Measurements from ENCODE around the gene MON1B. TPM values are rescaled to one million over a fixed set of nuclear protein-coding genes. Genes with fewer than 3 reads are reported as not detected.
A peak's percentile ranks its signal among the peaks of the same experiment; 100 is the strongest.
"Not testable (repeated sequence)": the region's sequence is repeated elsewhere in the genome, so short reads cannot be mapped to it uniquely, and the experiment has no call there.

Gene MON1B
- polyA plus RNA-seq, 1 donor from 2014 or later = 11.6 TPM

DNA sequence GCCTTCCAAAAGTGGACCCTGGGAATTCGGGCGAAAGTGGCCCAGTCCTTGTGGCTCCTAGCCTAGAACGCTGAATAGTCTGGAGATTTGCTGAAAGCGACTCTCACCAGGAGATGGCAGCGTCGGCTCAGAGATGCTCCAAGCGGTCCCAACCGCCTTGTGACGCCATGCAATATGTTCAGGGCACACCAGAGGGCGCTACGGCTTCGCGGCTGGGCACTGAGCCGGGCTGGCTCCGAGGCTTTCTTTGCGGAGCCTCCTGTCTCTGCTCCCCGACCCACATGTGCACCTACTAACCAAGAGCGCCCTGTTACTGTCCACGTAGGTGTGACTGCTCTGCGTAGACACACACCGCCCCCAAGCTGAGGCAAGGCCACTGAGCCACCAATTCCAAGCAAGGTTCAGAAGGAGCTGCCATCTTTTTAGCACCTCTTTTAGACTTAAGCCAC is 45.1 kb downstream of the MON1B start:
- no peaks in the 10 kb centered on the region for H3K9me2 ChIP-seq (ENCODE audit: insufficient read depth, low read length)

GRCh38 chr16:77238593-77238992 is 47.6 kb downstream of the MON1B start:
- TF ChIP-seq SMC3 (conservative IDR thresholded peaks at IDR 0.05; ENCODE audit: poor library complexity) (no peak), TAF1 (IDR thresholded peaks at IDR 0.05; ENCODE audit: low read depth) (no peak), EZH2 (IDR thresholded peaks at IDR 0.05; ENCODE audit: borderline replicate concordance, insufficient read depth, low read length, poor library complexity, severe bottlenecking) (no peak)

More for the DNA sequence above, 45.1 kb downstream of the MON1B start:
- H2AFZ ChIP-seq (ENCODE audit: low read depth, low read length) = no peak overlapping the region
- no peaks in the 10 kb centered on the region for H3K9me3 ChIP-seq (ENCODE audit: low read length)
- no peak overlapping the region for H3K4me2 ChIP-seq (ENCODE audit: low read length)
- no peak for TF ChIP-seq EZH2 (IDR thresholded peaks at IDR 0.05; ENCODE audit: borderline replicate concordance, insufficient read depth, low read length, poor library complexity, severe bottlenecking)
- peak; percentile 100 for TF ChIP-seq CTCF (IDR thresholded peaks at IDR 0.05; ENCODE audit: poor library complexity, severe bottlenecking)
- TF ChIP-seq EP300 (conservative IDR thresholded peaks at IDR 0.05; ENCODE audit: poor library complexity, severe bottlenecking) = peak; percentile 18
- peak; percentile 62 for TF ChIP-seq MXI1 (conservative IDR thresholded peaks at IDR 0.05; ENCODE audit: poor library complexity, severe bottlenecking)
- peak; percentile 100 for TF ChIP-seq RAD21 (conservative IDR thresholded peaks at IDR 0.05)
- no peak for TF ChIP-seq POLR2AphosphoS5 (IDR thresholded peaks at IDR 0.05)
- TF ChIP-seq SMC3 (conservative IDR thresholded peaks at IDR 0.05; ENCODE audit: poor library complexity) = peak; percentile 100
- no peak for TF ChIP-seq REST (IDR thresholded peaks at IDR 0.05; ENCODE audit: borderline replicate concordance)
- no peak for TF ChIP-seq TAF1 (IDR thresholded peaks at IDR 0.05; ENCODE audit: low read depth)
- no peaks in the 10 kb centered on the region for H3K27me3 ChIP-seq (ENCODE audit: insufficient read depth, low read depth, low read length)
- H3K4me3 ChIP-seq (ENCODE audit: low read length) = peak overlapping the region; percentile 55
- no peaks in the 10 kb centered on the region for H3F3A ChIP-seq (ENCODE audit: insufficient read depth, low read length, poor library complexity, severe bottlenecking)
- H4K20me1 ChIP-seq (ENCODE audit: insufficient read depth) = no peaks in the 10 kb centered on the region
- H3K9ac ChIP-seq (ENCODE audit: low read length) = no peak overlapping the region
- no peak overlapping the region for H3K27ac ChIP-seq (ENCODE audit: low read length)
- no peaks in the 10 kb centered on the region for H3K36me3 ChIP-seq (ENCODE audit: insufficient read depth, low read length)
- no peaks in the 10 kb centered on the region for H3K79me2 ChIP-seq (replicated peaks; ENCODE audit: insufficient read depth, low read length)

DNA sequence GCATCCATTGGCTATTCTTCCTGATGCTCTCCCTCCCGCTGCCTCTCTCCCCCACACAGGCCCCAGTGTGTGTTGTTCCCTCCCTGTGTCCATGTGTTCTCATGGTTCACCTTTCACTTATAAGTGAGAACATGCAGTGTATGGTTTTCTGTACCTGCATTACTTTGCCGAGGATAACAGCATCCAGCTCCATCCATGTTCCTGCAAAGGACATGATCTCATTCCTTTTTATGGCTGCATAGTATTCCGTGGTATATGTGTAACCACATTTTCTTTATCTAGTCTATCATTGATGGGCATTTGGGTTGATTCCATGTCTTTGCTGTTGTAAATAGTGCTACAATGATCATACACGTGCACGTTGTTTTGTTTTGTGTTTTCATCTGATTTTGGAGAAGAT is 51.5 kb downstream of the MON1B start:
- H3K36me3 ChIP-seq (ENCODE audit: insufficient read depth, low read length); H3K4me3 ChIP-seq (ENCODE audit: low read length); H3K9ac ChIP-seq (ENCODE audit: low read length); H3K9me2 ChIP-seq (ENCODE audit: insufficient read depth, low read length); H3K9me3 ChIP-seq (ENCODE audit: low read length); H3F3A ChIP-seq (ENCODE audit: insufficient read depth, low read length, poor library complexity, severe bottlenecking); H3K27ac ChIP-seq (ENCODE audit: low read length); H3K79me2 ChIP-seq (replicated peaks; ENCODE audit: insufficient read depth, low read length); H2AFZ ChIP-seq (ENCODE audit: low read depth, low read length); H4K20me1 ChIP-seq (ENCODE audit: insufficient read depth); H3K4me2 ChIP-seq (ENCODE audit: low read length); H3K27me3 ChIP-seq (ENCODE audit: insufficient read depth, low read depth, low read length): not testable (repeated sequence)

More at GRCh38 chr16:77238593-77238992, 47.6 kb downstream of the MON1B start:
- Histone ChIP-seq H3F3A (ENCODE audit: insufficient read depth, low read length, poor library complexity, severe bottlenecking) (no peaks in the 10 kb centered on the region), H4K20me1 (ENCODE audit: insufficient read depth) (no peaks in the 10 kb centered on the region), H3K9me3 (ENCODE audit: low read length) (no peaks in the 10 kb centered on the region), H3K4me2 (ENCODE audit: low read length) (no peak overlapping the region), H3K9me2 (ENCODE audit: insufficient read depth, low read length) (no peaks in the 10 kb centered on the region), H3K27me3 (ENCODE audit: insufficient read depth, low read depth, low read length) (no peaks in the 10 kb centered on the region), H3K9ac (ENCODE audit: low read length) (no peak overlapping the region), H3K4me3 (ENCODE audit: low read length) (no peak overlapping the region), H2AFZ (ENCODE audit: low read depth, low read length) (no peak overlapping the region), H3K79me2 (replicated peaks; ENCODE audit: insufficient read depth, low read length) (no peaks in the 10 kb centered on the region), H3K27ac (ENCODE audit: low read length) (no peak overlapping the region), H3K36me3 (ENCODE audit: insufficient read depth, low read length) (no peaks in the 10 kb centered on the region)

All from neural cell (in vitro differentiated cells).